Left renal cortex interstitium (tissue), 4 donors: ENCODE measurements around the gene TMEM131L. TPM values are rescaled to one million over a fixed set of nuclear protein-coding genes. Genes with fewer than 3 reads are reported as not detected.
"Not testable (repeated sequence)": the region's sequence is repeated elsewhere in the genome, so short reads cannot be mapped to it uniquely, and the experiment has no call there.

Experiments used
- DNase-seq, 4 donors: peaks; one replicate each; pipeline ENCODE4 v3.0.0-alpha.2; 2013; ENCODE audit warnings: low read depth in 4 of 4, low spot score in 2 of 4, missing footprints in 1 of 4
- polyA plus RNA-seq, 4 donors: library from polyadenylated mRNA; unstranded; fragments of 120-200 nt; gene quantifications; one replicate each; pipeline ENCODE4 v1.2.1, GENCODE V29; 2013; ENCODE audit not compliant: insufficient read length in 4 of 4

The TMEM131L gene
- polyA plus RNA-seq, 4 donors, result 22.6 to 32.0 (median 27.5) TPM

- no peak for DNase-seq
Observed at GRCh38 chr4:153602758-153603157, 136.6 kb downstream of the TMEM131L start.

GRCh38 chr4:153603258-153603657 is 137.1 kb downstream of the TMEM131L start:
- no peak for DNase-seq

- no peak for DNase-seq
Observed at GRCh38 chr4:153603835-153604234, 137.7 kb downstream of the TMEM131L start.

GRCh38 chr4:153609070-153609469 is 142.9 kb downstream of the TMEM131L start:
- not testable (repeated sequence) for DNase-seq

GRCh38 chr4:153610623-153611376 is 144.6 kb downstream of the TMEM131L start:
- DNase-seq, result no peak

GRCh38 chr4:153611679-153612078 is 145.5 kb downstream of the TMEM131L start:
- DNase-seq, result no peak

GRCh38 chr4:153612878-153613277 is 146.7 kb downstream of the TMEM131L start:
- no peak for DNase-seq

GRCh38 chr4:153616006-153616555 is 149.9 kb downstream of the TMEM131L start:
- DNase-seq, result no peak

- no peak for DNase-seq
Observed at GRCh38 chr4:153618833-153619232, 152.7 kb downstream of the TMEM131L start.

GRCh38 chr4:153619811-153620210 is 153.7 kb downstream of the TMEM131L start:
- DNase-seq, result no peak

GRCh38 chr4:153620352-153620751 is 154.2 kb downstream of the TMEM131L start:
- DNase-seq, result no peak

- no peak for DNase-seq
Observed at GRCh38 chr4:153622093-153622492, 155.9 kb downstream of the TMEM131L start.

GRCh38 chr4:153622778-153623240 is 156.6 kb downstream of the TMEM131L start:
- no peak for DNase-seq

- no peak for DNase-seq
Observed at GRCh38 chr4:153623491-153623890, 157.3 kb downstream of the TMEM131L start.

GRCh38 chr4:153628796-153629315 is 162.7 kb downstream of the TMEM131L start:
- DNase-seq, result no peak

GRCh38 chr4:153629776-153630175 is 163.6 kb downstream of the TMEM131L start:
- DNase-seq, result no peak

GRCh38 chr4:153634738-153635353 is 168.7 kb downstream of the TMEM131L start:
- no peak for DNase-seq

GRCh38 chr4:153635846-153636245 is 169.7 kb downstream of the TMEM131L start:
- DNase-seq, result no peak

GRCh38 chr4:153637201-153637600 is 171.0 kb downstream of the TMEM131L start:
- no peak for DNase-seq

- no peak for DNase-seq
Observed at GRCh38 chr4:153638011-153638410, 171.9 kb downstream of the TMEM131L start.

GRCh38 chr4:153638999-153639398 is 172.8 kb downstream of the TMEM131L start:
- no peak for DNase-seq
